ENCODE measurements around the gene CEP126.
A peak's percentile ranks its signal among the peaks of the same experiment; 100 is the strongest.
"Not testable (repeated sequence)": the region's sequence is repeated elsewhere in the genome, so short reads cannot be mapped to it uniquely, and the experiment has no call there.

CEP126 gene

DNA sequence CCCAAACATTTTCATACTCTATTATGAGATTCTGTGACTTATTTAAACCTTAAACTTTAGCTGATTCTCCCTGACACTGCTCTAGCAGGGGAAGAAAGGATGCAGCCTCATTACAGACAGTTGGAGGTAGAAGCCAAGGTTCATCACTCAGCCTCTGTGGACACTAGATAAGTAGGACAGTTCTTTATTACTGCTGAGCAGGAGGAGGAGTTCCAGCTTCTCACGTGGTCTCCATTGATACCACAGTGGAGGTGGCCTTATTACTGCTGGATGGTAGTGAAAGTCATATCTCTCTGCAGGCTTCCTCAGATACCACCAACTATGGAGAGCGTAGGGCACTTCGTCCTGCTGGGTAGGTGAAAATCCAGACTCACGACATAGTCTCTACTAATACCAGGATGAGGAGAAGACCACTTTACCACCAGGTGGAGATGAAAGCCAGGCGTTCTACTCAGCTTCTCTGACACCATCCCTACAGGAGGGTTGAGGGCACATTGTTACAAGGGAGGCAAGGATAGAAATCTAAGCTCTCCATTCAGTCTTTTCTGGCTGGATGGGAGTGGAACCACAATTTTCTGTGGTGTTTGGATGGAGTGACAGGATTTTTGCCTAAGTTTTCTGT, 14.6 kb downstream of the CEP126 start:
- DNase-seq, result peak; percentile 20

DNA sequence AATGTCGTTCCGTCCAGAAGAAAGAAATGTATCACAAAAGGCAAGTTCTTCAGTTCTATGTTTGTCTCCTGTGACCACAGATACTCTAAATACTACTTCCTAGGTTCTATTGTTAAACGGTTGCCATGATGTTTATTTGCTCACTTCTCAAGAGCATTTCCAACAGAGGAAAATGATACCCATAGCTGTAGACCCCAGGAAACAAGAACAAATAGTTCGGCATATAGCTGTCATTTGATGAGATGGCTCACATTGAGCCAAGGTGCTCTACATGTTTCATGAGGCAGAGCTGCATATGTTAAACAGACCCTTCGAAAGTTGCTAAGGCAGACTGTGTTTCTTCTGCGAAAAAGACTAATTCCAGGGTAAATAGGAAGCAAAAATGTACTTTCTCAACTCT, 16.9 kb downstream of the CEP126 start:
- DNase-seq, result no peak

- DNase-seq, result no peak
Measured at GRCh38 chr11:101940901-101941520, 26.2 kb downstream of the CEP126 start.

- no peak for DNase-seq
Measured at GRCh38 chr11:101944923-101945322, 30.1 kb downstream of the CEP126 start.

DNA sequence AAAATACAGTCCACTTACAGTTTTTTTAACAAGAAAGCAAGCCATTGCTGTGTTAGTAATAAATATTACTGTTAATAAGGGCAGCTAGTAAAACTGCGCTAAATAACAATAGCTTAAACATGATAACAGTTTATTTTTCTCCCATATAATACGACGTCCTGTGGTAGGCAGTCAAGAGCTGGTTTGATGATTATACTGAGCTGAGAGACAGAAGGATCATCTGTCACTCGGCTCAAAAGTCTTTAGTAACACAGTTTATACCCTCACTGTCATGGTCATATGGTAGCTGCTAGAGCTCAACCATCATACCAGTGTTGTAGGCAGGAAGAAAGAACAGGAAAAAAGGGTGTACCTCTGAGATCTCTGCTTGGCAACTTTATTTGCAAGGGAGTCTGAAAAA, 30.6 kb downstream of the CEP126 start:
- DNase-seq, result no peak

GRCh38 chr11:101949680-101950220, 34.9 kb downstream of the CEP126 start:
- no peak for DNase-seq

DNA sequence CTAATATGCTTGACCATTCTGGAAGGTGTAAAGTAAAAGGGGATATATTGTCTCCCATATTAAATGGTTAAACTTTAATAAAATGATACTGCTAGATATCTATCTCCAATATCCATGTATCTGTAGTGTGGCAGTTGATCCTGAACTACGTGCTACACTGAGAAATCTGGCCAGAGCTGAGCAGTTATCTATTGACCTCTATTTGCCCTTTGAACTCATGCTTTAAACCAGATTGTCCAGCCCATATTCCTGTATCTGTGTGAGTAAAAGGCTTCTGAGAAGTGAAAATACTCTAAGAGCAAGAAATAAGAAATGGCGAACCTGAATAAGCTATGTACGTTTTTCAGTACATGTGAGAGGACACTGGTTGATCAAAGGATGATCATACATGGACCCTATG, 40.5 kb downstream of the CEP126 start:
- no peak for DNase-seq

DNA sequence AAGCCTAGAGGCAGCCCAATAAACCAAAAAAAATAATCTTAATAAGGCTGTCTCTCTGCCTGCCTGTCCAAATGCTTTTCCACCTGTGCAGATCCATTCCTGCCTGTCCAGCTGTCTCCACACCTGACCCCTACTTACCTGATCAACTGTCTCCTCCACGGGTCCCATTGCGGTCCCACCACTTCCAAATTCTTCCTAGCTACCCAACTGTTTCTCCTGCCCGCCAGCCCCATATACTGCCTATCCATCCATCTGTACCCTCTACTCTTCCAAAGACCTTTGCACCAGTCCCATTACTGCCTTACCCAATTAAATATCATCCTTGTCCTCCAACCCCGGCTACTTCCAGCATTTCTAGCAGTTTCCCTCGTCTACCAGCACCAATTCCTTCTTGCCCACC, 40.9 kb downstream of the CEP126 start:
- no peak for DNase-seq

- peak; percentile 54 for DNase-seq
Measured at GRCh38 chr11:101960231-101960630, 45.4 kb downstream of the CEP126 start.

- DNase-seq, result not testable (repeated sequence)
Measured at GRCh38 chr11:101964200-101964599, 49.4 kb downstream of the CEP126 start.

DNA sequence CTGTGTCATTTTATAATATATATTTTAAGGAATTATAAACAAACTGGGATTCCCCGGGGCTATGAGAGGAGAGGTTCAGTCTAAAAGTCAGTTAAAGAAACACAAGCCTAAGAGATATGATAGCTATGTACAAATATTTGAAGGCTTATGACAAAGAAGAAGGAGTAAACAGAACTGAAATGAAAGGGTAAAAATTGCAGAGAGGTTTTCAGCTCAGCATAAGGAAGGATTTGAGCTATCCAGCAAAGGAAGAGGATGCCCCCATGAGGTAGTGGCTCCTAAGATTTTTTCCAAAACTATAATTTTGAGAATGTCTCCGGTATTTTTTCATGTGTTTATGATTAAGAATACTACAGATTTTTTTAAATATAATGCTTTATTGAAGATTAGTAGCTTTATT, 59.4 kb downstream of the CEP126 start:
- DNase-seq, result no peak

- no peak for DNase-seq
Measured at GRCh38 chr11:101974771-101975170, 60.0 kb downstream of the CEP126 start.

DNA sequence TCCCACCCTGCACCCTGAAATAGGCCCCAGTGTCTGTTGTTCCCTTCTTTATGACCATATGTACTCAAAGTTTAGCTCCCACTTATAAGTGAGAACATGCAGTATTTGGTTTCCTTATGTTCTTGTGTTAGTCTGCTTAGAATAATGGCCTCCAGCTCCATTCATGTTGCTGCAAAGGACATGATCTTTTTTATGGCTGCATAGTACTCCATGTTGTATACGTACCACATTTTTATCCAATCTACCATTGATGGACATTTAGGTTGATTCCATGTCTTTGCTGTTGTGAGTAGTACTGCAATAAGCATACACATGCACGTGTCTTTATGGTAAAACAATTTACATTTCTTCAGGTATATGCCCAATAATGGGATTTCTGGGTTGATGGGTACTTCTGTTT, 60.9 kb downstream of the CEP126 start:
- DNase-seq, result no peak

DNA sequence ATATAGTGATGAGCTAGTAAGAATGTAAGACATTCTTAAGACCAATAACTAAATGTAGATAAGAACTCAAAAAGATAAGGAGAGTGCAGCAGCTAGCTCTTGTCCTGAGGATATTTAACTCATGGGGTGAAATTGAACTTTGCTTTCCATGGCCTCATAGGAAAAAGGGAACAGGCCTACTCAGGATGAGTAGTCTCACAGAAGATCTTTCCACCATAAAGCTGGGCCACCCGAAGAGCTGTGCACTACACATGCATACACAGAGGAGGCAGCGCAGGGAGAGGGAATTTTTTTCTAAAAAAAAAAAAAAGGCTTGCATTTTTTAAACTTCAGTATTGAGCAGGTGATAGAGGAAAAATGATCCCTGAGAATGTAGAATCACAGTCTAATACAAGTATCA, 72.6 kb downstream of the CEP126 start:
- no peak for DNase-seq

DNA sequence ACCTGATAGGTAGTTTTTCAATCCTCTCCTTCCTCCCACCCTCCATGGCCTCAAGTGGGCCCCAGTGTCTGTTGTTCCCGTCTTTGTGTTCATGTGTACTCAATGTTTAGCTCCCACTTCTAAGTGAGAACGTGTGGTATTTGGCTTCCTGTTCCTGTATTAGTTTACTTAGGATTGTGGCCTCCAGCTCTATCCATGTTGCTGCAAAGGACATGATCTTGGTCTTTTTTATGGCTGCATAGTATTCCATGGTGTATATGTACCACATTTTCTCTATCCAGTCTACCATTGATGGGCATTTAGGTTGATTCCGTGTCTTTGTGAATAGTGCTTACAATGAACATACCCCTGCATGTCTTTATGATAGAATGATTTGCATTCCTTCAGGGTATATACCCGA, 78.4 kb downstream of the CEP126 start:
- no peak for DNase-seq

GRCh38 chr11:101994052-101994469, 79.3 kb downstream of the CEP126 start:
- not testable (repeated sequence) for DNase-seq

- DNase-seq, result no peak
Measured at GRCh38 chr11:101996111-101996510, 81.3 kb downstream of the CEP126 start.

- no peak for DNase-seq
Measured at GRCh38 chr11:102001657-102002338, 87.0 kb downstream of the CEP126 start.

DNA sequence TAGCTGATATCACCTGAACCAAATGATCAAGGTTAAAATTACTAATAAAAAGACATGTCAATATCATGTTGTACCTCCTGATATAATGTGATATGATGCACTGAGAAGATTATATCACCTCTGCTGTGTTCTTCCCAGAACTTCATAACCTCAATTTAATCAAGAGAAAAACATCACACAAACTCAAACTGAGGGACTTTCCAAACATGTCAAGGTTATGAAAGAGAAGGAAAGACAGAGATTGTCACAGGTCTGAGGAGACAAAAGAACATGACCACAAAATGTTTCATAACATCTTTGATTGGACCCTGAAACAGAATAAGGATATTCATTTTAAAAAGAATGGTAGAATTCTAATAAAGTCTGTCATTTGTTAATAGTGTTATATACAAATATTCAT, 89.4 kb downstream of the CEP126 start:
- DNase-seq, result no peak

DNA sequence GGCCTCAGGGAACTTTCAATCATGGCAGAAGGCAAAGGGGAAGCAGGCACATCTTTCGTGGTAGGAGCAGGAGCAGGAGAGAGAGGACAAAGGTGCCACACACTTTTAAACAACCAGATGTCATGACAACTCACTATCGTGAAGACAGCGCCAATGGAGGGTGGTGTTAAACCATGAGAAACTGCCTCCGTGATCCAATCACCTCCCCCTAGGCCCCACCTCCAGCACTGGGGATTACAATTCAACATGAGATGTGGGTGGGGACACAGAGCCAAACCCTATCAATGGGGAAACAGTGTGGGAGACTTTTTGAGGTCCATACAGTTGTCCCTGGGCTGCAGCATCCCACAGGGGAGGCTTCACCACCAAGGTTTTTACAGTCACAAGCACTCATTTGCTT, 90.5 kb downstream of the CEP126 start:
- DNase-seq, result no peak

DNA sequence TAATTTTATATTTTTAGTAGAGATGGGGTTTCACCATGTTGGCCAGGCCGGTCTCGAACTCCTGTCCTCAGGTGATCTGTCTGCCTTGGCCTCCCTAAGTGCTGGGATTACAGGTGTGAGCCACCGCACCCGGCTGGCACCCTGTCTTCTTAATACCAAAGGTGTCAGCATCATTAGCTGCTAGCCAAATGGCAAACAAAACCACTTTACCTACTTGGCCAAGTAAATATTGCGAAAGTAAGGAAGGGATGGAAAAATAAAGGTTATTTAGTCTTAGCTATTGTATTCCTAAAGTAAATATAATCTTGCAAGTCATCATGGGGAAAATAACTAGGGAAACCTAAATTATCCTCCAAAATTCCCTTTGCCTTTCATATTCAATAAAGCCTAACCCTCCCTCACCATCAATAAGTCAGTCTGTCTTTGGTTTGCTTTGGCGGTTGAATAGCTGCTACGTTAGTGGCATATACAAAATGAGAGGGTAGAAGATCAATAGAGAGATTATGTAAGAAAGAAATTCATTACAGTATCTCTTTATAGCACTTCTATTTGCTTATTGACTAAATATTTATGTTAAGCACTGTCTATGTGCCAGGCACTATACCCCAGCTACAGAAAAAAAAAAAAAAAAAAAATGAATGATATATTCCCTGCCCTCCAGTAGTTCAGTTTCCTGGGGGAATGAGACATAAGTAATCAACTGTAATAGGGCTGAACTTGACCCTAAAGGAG, 92.2 kb downstream of the CEP126 start:
- no peak for DNase-seq

- DNase-seq, result peak; percentile 78
Measured at GRCh38 chr11:102007567-102008437, 93.0 kb downstream of the CEP126 start.
